GM20000 (cell line): ENCODE measurements around the gene RDH14.

ENCODE experiments used
- DNase-seq: peaks from one replicate; pipeline ENCODE4 v3.0.0; 2012; ENCODE audit warnings: low spot score
- CTCF ChIP-seq: IDR thresholded peaks from 2 replicates; pipeline ENCODE4 v1.5.1; 2012; ENCODE audit warnings: mild to moderate bottlenecking, control low read depth; ENCODE audit errors: extremely low read depth, missing control alignments

The RDH14 gene

GRCh38 chr2:18588802-18589201, 28.3 kb upstream of the RDH14 start:
- DNase-seq, result no peak
- TF ChIP-seq CTCF, result no peak

GRCh38 chr2:18588049-18588448, 27.6 kb upstream of the RDH14 start:
- no peak for TF ChIP-seq CTCF
- DNase-seq, result no peak

GRCh38 chr2:18585526-18585925, 25.1 kb upstream of the RDH14 start:
- no peak for TF ChIP-seq CTCF
- DNase-seq, result no peak

GRCh38 chr2:18584608-18584954, 24.1 kb upstream of the RDH14 start:
- DNase-seq, result no peak
- TF ChIP-seq CTCF, result no peak

- TF ChIP-seq CTCF, result no peak
- no peak for DNase-seq
Measured at GRCh38 chr2:18583905-18584607, 23.6 kb upstream of the RDH14 start.

- no peak for TF ChIP-seq CTCF
- DNase-seq, result no peak
Measured at GRCh38 chr2:18580606-18581005, 20.2 kb upstream of the RDH14 start.

- DNase-seq, result no peak
- no peak for TF ChIP-seq CTCF
Measured at GRCh38 chr2:18578033-18578432, 17.6 kb upstream of the RDH14 start.
